Calu3 (cell line): ENCODE data around the gene RIPOR3. TPM values are rescaled to one million over a fixed set of nuclear protein-coding genes. Genes with fewer than 3 reads are reported as not detected.

Experiments
- BruUV-seq: library from RNA; stranded (reverse); fragments of 400-500 nt; replicated peaks from 2 replicates; lab custom pipeline; 2021; lab: Mats Ljungman, UMichigan
- CTCF ChIA-PET: fragments of 300-600 bp; sonication (Branson Sonifier 250); formaldehyde crosslinking; loops from one replicate; lab custom pipeline; 2022; ENCODE audit warnings: antibody characterized with exemption; lab: Charles Lee
- DNase-seq: peaks from one replicate; pipeline ENCODE4 v3.0.0; 2022
- H3K27ac Mint-ChIP-seq: one replicate; pipeline ENCODE4 v1.8.0; 2022; ENCODE audit warnings: mixed read lengths; ENCODE audit not compliant: unreplicated experiment
- H3K27me3 Mint-ChIP-seq: one replicate; pipeline ENCODE4 v1.8.0; 2022; ENCODE audit warnings: mixed read lengths; ENCODE audit not compliant: unreplicated experiment
- H3K36me3 Mint-ChIP-seq: one replicate; pipeline ENCODE4 v1.8.0; 2022; ENCODE audit warnings: mild to moderate bottlenecking, moderate library complexity, mixed read lengths; ENCODE audit not compliant: insufficient read depth, unreplicated experiment
- H3K4me1 Mint-ChIP-seq: one replicate; pipeline ENCODE4 v1.8.0; 2022; ENCODE audit warnings: mild to moderate bottlenecking, low read depth, mixed read lengths; ENCODE audit not compliant: unreplicated experiment
- H3K4me3 Mint-ChIP-seq: one replicate; pipeline ENCODE4 v1.8.0; 2022; ENCODE audit warnings: mild to moderate bottlenecking, low read depth, moderate library complexity, mixed read lengths; ENCODE audit not compliant: unreplicated experiment
- H3K9me3 Mint-ChIP-seq: one replicate; pipeline ENCODE4 v1.8.0; 2022; ENCODE audit warnings: low read depth, mixed read lengths; ENCODE audit not compliant: unreplicated experiment
- intact Hi-C: fragments of 100-400 bp; cut with micrococcal nuclease; formaldehyde crosslinking; loops from one replicate; pipeline ENCODE4 v1.10.0; 2022; ENCODE audit not compliant: unreplicated experiment
- total RNA-seq: library from RNA; stranded (reverse); gene quantifications from 2 replicates; pipeline ENCODE4 v1.2.3, GENCODE V29; 2022
- TF ChIP-seq, protein P1 (sequence below): fragments of 200-600 bp; IDR thresholded peaks from one replicate; pipeline ENCODE4 v1.8.0; 2022; ENCODE audit warnings: antibody characterized with exemption; ENCODE audit not compliant: unreplicated experiment

The RIPOR3 gene
- total RNA-seq, 1 experiment from 2014 or later = 4.0 TPM

GRCh38 chr20:50585678-50586077 lies 105.7 kb downstream of the RIPOR3 start:
- Mint-ChIP-seq H3K4me1 (no peaks in the 10 kb centered on the region), H3K36me3 (peaks cover 56% of the 10 kb centered on the region), H3K27me3 (no peaks in the 10 kb centered on the region), H3K27ac (no peak overlapping the region), H3K9me3 (no peaks in the 10 kb centered on the region), H3K4me3 (no peak overlapping the region)
- intact Hi-C loops = no loop called here
- CTCF ChIA-PET = interaction anchor here (0.6 kb wide), 1 partner anchor 140 kb away, joined by 4 read pairs; no protein-coding TSS in a partner anchor
- no TSS peak for BruUV-seq
- TF ChIP-seq, protein P1, sequence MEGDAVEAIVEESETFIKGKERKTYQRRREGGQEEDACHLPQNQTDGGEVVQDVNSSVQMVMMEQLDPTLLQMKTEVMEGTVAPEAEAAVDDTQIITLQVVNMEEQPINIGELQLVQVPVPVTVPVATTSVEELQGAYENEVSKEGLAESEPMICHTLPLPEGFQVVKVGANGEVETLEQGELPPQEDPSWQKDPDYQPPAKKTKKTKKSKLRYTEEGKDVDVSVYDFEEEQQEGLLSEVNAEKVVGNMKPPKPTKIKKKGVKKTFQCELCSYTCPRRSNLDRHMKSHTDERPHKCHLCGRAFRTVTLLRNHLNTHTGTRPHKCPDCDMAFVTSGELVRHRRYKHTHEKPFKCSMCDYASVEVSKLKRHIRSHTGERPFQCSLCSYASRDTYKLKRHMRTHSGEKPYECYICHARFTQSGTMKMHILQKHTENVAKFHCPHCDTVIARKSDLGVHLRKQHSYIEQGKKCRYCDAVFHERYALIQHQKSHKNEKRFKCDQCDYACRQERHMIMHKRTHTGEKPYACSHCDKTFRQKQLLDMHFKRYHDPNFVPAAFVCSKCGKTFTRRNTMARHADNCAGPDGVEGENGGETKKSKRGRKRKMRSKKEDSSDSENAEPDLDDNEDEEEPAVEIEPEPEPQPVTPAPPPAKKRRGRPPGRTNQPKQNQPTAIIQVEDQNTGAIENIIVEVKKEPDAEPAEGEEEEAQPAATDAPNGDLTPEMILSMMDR = no peak
- DNase-seq = no peak

GRCh38 chr20:50585214-50585613 lies 106.1 kb downstream of the RIPOR3 start:
- no peaks in the 10 kb centered on the region for H3K27me3 Mint-ChIP-seq
- no peak overlapping the region for H3K4me3 Mint-ChIP-seq
- no peaks in the 10 kb centered on the region for H3K9me3 Mint-ChIP-seq
- no TSS peak for BruUV-seq
- TF ChIP-seq, protein P1 = no peak
- no peak for DNase-seq
- CTCF ChIA-PET = interaction anchor here (0.8 kb wide), 1 partner anchor 9 kb away, joined by 3 read pairs; no protein-coding TSS in a partner anchor
- H3K4me1 Mint-ChIP-seq = no peaks in the 10 kb centered on the region
- peaks cover 56% of the 10 kb centered on the region for H3K36me3 Mint-ChIP-seq
- H3K27ac Mint-ChIP-seq = no peak overlapping the region
- intact Hi-C loops = no loop called here

GRCh38 chr20:50584687-50585086 lies 106.7 kb downstream of the RIPOR3 start:
- TF ChIP-seq, protein P1 = no peak
- Mint-ChIP-seq H3K9me3 (no peaks in the 10 kb centered on the region), H3K4me3 (no peak overlapping the region), H3K36me3 (peaks cover 57% of the 10 kb centered on the region), H3K27me3 (no peaks in the 10 kb centered on the region), H3K4me1 (no peaks in the 10 kb centered on the region), H3K27ac (no peak overlapping the region)
- intact Hi-C loops = no loop called here
- CTCF ChIA-PET = interaction anchor here (0.6 to 0.8 kb wide), 2 partner anchors 8 to 717 kb away, joined by 3 to 4 read pairs; no protein-coding TSS in a partner anchor
- no TSS peak for BruUV-seq
- no peak for DNase-seq

- Mint-ChIP-seq H3K4me3 (no peak overlapping the region), H3K27me3 (no peaks in the 10 kb centered on the region), H3K36me3 (peaks cover 59% of the 10 kb centered on the region), H3K9me3 (no peaks in the 10 kb centered on the region), H3K27ac (no peak overlapping the region), H3K4me1 (no peaks in the 10 kb centered on the region)
- CTCF ChIA-PET = interaction anchor here (0.6 kb wide), 1 partner anchor 718 kb away, joined by 4 read pairs; no protein-coding TSS in a partner anchor
- intact Hi-C loops = no loop called here
- TF ChIP-seq, protein P1 = no peak
- no peak for DNase-seq
- TSS peak; percentile 46 for BruUV-seq
These were observed 107.7 kb downstream of the RIPOR3 start for GRCh38 chr20:50583442-50584150.
